SU-DHL-6 (cell line): ENCODE measurements around the gene SPEG.
"Not testable (repeated sequence)": the region's sequence is repeated elsewhere in the genome, so short reads cannot be mapped to it uniquely, and the experiment has no call there.

Experiments
- EZH2phosphoT487 ChIP-seq: fragments of 200-600 bp; sonication (generic), shearing (Covaris generic); conservative IDR thresholded peaks from 2 replicates; pipeline ENCODE4 v1.6.1; 2018; ENCODE audit warnings: mild to moderate bottlenecking, antibody characterized with exemption, low read length, moderate library complexity, mixed read lengths
- TF ChIP-seq, protein P1 (sequence below): fragments of 200-600 bp; sonication (generic); IDR thresholded peaks from one replicate; pipeline ENCODE4 v1.5.1; 2017; ENCODE audit warnings: antibody characterized with exemption, mild to moderate bottlenecking, low read length, moderate library complexity; ENCODE audit not compliant: insufficient read depth, poor library complexity, severe bottlenecking

GRCh38 chr2:219407343-219407742 lies 27.3 kb upstream of the SPEG start:
- TF ChIP-seq, protein P1, sequence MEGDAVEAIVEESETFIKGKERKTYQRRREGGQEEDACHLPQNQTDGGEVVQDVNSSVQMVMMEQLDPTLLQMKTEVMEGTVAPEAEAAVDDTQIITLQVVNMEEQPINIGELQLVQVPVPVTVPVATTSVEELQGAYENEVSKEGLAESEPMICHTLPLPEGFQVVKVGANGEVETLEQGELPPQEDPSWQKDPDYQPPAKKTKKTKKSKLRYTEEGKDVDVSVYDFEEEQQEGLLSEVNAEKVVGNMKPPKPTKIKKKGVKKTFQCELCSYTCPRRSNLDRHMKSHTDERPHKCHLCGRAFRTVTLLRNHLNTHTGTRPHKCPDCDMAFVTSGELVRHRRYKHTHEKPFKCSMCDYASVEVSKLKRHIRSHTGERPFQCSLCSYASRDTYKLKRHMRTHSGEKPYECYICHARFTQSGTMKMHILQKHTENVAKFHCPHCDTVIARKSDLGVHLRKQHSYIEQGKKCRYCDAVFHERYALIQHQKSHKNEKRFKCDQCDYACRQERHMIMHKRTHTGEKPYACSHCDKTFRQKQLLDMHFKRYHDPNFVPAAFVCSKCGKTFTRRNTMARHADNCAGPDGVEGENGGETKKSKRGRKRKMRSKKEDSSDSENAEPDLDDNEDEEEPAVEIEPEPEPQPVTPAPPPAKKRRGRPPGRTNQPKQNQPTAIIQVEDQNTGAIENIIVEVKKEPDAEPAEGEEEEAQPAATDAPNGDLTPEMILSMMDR = not testable (repeated sequence)
- TF ChIP-seq EZH2phosphoT487 = not testable (repeated sequence)
